8988T (cell line): ENCODE results near the gene AGPAT1.
"Not testable (repeated sequence)": the region's sequence is repeated elsewhere in the genome, so short reads cannot be mapped to it uniquely, and the experiment has no call there.

Experiments used
- DNase-seq: peaks from one replicate; pipeline ENCODE4 v3.0.0; 2011

AGPAT1 gene

DNA sequence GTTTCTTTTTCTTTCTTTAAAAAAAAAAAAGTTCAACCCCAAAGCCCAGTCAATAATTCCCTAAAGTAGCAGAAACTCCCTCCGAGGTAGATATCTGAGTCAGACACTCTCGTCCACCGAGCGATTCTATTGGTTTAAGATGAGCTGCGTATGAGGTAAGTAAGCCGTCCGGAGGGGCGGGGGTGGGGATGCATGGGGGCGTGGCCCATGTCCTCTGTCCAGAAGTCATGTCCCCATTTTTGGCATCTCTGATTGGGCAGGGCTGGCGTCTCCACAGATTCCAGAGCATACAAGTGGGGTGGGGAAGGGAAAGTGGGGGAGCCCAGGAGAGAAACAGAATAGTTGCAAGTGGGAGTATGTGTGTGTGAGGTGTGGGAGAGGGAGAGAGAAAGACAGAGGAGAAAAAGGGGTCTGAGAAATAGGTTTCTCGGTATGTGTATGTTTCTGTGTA, 9.8 kb upstream of the AGPAT1 start:
- not testable (repeated sequence) for DNase-seq

DNA sequence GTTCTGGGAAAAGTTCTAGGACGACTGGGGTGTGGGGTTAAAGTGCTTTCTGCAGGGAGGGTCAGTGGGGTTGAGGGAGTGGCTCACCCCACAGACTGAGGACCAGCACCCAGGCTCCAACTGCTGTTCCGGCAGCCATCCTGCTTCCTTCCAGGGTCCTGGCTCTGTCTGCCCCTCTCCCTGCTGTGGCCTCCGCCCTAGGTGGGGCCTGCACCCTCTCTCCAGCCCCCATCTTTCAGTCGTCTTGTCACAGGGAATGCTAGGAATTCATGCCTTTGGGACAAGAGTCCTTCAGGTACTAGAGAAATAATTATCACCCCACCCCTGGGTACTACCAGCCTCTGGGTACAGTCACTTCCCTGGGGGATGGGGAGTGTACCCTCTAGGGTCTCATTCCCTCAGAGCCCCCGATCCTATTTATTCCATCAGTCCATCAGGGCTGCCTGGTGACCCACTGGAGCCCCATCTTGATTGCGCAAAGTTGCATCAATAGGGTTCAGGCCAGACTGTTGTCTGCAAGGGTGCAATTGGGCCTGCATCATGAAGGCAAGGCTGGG, 8.3 kb upstream of the AGPAT1 start, which contains the start of gene AGER:
TSS of gene AGER (minus strand) at position 170 of the 557 bp plus-strand sequence. CDS start at position 139, 31 bp downstream.
- DNase-seq = no peak

DNA sequence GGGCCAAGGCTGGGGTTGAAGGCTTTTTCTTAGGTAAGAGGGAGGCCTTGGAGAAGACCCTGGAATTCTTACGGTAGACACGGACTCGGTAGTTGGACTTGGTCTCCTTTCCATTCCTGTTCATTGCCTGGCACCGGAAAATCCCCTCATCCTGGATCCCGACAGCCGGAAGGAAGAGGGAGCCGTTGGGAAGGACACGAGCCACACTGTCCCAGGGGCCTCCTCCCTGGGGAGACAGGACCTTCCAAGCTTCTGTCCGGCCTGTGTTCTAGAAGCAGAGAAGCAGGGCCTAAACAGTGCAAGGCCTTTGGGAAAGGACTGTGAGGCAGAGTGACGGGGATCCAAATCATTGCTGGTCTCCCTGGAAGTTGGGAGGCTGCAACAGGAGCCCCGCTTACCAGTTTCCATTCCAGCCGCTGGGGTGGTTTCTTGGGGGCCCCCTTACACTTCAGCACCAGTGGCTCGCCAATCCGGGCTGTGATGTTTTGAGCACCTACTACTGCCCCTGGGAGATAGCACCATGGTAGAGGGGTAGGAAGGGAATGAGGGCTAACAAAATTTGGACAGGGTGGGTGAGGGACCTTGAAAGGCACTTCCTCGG, 7.7 kb upstream of the AGPAT1 start:
- no peak for DNase-seq

DNA sequence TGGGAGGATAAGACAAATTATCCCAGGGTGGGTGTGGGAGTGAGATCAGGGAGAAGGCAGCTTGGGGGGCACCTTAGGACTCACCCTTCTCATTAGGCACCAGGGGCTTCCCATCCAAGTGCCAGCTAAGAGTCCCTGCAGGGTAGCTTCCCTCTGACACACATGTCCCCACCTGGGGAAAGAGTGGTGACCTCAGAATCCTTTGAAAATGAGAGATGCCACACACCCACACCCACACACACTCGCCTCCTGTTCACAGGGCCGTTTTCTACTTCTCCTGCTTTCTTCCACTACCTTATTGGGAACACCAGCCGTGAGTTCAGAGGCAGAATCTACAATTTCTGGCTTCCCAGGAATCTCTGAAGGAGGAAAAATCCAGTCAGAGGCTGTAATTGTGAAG, 7.1 kb upstream of the AGPAT1 start:
- no peak for DNase-seq

DNA sequence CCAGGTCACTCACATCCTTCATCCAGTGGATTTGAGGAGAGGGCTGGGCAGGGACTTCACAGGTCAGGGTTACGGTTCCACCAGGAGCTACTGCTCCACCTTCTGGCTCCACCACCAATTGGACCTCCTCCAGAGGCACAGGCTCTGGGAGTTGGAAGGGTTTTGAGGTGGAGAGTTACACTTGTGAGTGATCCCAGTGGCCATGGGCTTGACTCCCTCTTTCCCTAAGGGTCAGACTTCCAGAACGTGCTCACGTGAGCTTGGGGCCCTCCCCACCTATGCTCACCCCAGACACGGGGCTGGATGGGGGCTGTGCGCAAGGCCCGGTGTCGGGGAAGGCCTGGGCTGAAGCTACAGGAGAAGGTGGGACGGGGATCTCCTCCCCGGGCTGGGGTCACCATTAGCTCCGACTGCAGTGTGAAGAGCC, 6.7 kb upstream of the AGPAT1 start:
- no peak for DNase-seq

DNA sequence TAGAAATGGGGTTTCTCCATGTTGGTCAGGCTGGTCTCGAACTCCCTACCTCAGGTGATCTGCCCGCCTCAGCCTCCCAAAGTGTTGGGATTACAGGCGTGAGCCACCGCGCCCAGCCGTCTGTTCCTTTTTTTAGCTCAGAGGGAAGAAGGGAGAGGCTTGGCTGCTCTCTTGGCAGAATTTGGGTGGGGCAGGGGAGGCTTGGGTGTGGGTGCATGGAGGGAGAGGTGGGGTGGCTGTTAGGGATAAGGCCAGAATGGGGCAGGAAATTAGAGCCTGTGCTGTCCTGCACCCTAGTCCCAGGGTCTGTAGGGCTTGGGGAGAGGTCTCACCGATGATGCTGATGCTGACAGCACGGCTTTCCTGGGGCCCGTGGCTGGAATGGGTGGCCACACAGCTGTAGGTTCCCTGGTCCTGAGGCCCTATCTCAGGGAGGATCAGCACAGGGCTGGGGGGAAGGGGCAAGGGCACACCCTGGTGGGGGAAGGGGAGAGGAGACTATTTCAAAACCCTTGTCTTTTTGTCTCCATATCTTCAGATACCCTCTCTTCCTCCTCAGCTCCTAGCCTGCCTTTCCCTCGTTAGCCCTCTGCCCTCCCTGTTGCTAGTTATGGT, 6.1 kb upstream of the AGPAT1 start:
- no peak for DNase-seq

DNA sequence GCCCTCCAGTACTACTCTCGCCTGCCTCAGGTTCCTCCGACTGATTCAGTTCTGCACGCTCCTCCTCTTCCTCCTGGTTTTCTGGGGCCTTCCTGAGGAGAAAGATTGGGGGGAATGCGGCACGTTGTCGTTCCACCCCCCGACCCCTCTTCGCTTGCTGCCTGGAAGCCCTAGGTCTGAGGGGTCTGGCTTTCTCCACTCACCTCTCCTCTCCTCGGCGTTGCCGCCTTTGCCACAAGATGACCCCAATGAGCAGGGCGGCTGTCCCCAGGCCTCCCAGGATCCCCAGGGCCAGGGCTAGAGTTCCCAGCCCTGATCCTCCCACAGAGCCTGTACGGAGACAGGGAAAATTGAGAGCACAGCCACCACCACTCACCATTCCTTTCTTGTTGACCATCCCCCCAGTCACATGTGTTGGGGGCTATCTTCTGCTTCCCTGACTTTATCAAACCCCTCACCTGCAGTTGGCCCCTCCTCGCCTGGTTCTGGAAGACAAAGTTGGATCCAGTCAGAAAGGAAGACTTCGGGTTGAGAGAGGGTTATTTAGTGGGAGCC, 5.3 kb upstream of the AGPAT1 start:
- no peak for DNase-seq

DNA sequence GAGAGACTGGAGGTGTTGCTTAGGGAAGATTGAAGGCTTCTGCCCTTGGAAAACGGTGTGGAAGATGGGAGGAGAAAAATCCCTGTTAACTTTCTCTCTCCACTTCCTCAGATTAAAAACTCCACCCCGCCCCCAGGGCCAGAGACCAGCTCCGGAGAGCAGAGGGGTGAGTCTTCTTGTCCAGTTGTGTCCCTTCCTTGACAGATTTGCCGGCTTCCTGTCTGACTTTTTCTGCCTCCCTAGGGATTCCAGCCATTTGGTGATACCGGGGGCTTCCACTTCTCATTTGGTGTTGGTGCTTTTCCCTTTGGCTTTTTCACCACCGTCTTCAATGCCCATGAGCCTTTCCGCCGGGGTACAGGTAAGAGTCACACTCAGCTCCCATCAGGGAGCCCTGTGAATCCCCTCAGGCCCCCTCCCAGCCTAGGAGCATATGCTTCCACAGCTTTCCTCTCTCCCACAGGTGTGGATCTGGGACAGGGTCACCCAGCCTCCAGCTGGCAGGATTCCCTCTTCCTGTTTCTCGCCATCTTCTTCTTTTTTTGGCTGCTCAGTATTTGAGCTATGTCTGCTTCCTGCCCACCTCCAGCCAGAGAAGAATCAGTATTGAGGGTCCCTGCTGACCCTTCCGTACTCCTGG, 4.0 kb upstream of the AGPAT1 start:
- DNase-seq = no peak

DNA sequence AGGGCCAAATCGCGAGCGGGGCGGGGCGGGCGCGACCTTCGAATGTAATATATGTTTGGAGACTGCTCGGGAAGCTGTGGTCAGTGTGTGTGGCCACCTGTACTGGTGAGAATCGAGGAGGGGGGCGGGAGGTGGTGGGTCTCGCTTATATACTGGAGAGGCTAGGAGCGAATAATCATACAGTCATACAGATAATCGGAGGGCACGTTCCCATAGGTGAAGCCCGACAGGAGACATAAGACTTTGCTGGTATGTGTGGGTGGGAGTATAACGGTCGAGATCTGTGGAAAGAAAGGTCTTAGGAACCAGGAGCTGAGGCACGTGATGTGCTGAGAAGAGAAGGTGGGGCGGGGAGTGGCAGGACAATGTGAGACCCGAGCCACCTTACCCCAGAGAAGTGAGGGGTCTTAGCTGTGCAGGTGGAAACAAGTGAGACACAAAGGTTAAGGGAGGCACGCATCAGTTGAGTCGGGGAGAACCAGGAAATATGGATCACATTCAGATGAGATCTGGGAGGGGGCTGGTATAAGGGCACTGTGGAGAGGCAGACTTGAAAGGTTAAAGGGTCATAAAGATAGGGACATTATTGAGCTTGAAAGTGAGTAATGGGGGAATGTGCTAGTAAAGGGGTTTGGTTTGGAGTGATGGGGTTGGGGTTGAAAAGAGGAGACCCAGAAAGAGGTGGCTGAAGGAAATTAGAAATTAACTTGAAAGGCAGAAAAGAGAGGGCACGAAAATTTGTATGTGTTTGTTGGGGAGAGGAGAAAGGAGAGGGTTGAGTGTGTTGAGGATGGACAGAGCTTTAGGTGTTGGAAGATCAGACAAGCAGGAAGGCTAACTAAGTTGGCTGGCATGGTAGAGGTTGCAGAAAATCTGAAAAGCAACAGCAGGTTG, 2.9 kb upstream of the AGPAT1 start:
- no peak for DNase-seq

DNA sequence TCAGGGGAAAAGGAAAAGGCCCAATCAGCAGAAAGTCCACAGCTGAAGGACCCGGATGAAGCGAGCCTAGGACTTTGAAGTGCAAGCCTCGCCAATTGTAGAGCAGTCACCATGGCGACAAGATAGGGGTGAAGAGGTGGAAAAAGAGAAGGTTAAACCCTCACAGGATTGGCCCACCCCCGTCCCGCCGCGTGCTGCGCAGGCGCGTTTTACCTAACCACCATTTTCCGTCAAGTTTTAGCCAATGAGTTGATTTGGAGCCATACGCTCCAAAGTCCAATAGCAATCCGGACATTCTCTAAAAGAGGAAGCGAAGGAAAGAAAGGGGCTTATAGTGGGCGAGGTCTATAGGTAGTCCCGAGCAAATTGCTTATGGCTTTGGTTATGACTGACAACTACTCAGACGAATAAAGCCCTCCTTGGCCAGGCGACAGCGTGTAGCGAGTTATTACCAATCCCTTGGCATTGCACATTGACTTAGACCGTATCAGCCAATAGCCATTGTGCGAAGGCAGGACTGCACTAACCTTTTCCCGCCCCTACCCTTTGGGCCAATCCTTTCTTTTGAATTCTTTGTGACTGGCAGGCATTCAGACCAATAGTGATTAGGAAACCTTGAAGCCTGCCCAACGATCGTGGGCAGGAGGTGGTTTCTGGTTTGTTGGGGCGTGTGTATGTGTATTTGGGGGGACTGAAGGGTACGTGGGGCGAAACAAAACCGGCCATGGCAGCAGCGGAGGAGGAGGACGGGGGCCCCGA, 2.1 kb upstream of the AGPAT1 start, which contains the start of gene RNF5:
TSS of gene RNF5 (plus strand) at position 618 of the 759 bp plus-strand sequence. CDS start at position 725, 107 bp downstream.
- peak; percentile 92 for DNase-seq

DNA sequence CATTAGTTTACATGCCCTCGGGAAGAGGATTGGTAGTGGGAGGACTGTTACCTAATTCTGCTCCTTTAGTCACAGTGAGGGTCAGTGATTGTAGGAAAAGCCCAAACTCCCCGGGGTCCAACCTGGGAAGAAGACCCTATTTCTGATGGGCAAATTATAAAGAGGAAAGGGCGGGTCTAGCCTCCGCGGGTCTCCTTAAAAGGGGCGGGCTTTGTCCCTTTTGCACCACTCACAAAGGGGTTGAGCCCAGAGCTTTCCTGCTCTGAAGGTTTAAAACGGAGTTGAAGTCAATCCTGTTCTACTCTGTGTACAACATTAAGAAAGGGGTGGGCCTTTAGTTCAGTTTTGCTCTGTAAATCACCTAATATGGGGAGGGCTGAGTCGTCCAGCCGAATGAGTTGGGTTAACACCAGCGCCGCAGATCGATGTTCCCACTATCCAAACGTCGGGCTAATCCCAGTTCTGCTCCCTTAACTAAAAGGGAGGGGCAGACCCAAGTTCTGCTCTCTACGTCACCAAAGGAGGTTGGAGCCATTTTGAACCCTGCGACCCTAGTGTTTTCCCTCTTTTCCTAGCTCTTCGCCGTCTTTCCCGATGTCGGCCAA, 1.4 kb upstream of the AGPAT1 start:
- DNase-seq = no peak

DNA sequence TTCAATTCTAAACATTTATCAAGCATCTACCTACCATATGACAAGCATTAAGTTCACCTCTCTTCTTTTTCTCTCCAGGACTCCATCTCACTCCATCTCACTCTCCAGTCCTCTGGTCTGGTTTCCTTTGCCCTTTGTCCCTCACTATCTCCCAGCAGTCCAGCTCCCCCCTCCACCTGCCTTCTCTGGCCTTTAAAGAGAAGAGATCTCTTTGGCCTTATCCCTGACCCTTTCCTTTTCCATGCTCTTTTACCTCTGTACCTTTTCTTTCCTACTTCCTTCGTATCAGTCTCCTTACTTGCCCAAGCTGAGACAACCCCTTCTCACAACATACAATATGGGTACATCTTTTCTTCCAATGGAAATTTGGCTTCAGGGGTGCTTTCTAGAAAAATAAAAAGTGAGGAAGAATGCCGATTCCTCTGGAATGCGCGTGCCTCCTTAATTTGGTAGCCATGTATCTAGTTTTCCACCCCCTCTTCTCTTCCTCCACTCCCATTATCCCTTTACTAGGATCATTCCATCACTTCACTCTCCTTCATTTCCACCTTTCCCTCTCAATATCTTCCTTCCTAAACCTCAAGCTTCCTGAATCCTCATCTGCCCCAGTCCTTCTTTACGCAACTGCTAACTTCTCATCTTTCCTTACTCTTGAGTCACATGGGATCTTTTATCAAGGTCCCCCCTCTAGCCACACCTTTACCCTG, 745 bp upstream of the AGPAT1 start:
- no peak for DNase-seq

DNA sequence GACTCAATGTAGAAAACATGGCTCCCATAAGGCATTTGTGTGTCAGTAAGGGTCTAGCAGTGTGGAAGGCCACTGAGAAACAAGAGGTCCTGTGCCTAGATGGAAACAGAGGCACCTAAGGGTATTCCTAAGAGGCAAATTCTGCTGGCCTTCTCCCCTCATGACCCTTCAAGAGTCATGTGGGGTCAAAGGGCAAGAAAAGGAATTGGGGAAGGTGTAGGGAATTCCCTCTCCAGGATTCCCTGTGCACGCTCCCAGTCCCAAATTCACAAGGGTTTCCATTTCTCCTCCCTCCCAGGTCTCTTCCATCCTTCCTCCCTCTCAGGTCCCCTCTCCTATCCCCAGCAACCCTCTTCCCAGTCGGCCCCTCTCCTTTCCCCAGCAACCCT, 568 bp downstream of the AGPAT1 start:
- no peak for DNase-seq

DNA sequence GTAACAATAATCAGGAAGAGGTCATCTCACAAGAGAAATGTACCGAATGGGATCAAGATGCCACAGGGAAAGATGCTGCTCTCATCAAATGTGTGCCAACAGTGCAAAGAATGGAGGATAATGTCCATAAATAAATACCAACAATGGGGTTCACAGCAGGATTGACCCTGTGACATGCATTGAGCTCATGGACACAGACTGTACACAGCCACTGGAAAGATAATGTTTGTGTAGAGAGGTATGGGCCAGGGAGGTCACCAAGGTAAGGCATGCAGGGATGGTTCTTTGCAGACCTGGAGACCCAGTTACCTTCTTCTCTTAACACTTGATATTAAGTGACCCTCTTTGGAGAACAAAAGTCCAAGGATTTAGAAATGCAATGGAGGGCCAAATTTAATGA, 1.5 kb downstream of the AGPAT1 start:
- DNase-seq = no peak

DNA sequence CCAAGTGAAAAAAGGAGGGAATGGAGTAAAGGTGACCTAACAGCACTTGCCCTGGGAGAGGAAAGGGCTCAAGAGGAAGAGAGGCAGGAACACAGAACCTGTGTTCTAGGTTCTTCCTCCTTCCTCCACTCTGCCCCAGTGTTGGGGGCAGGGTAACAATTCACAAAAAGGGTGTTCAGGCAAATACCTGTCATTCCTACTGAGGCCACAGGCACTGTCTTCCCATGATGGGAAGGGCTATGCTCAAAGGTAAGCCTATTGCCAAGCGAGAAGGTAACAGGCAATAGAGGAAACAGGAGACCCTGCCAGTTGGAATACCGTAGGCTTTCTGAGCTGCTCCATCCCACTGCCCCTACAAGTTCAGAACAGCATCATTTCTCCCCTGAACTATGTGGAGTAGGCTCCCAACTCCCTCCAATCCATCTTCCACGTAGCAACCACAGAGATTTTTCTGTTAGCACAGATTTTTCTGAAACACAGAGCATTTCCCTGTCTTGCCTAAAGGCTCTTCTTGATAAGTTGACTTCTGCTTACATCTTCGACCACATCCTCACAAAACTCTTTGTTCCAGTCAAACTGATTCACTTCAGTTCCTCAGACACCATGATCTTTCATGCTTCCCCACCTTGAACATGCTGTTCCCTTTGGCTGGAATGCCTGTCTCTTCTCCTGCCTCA, 2.7 kb downstream of the AGPAT1 start:
- DNase-seq = no peak

DNA sequence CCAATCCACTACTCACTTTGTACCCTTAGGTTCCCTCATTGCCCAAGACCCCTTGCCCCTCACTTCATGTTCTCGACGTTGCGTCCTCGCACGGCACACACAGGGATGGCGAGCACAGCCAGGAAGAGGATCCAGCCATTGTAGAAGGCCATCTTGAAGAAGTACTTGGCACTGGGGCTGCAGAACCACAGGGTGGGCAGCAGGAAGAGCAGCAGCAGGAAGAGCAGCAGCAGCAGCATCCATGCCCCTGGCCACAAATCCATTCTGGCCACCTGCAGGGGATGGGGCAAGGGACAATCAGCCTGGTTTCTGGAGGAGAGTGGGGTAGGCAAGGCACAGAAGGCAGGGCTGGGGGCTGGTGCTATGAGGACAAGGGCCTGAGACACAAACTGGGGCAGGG, 4.7 kb downstream of the AGPAT1 start:
- DNase-seq = no peak

DNA sequence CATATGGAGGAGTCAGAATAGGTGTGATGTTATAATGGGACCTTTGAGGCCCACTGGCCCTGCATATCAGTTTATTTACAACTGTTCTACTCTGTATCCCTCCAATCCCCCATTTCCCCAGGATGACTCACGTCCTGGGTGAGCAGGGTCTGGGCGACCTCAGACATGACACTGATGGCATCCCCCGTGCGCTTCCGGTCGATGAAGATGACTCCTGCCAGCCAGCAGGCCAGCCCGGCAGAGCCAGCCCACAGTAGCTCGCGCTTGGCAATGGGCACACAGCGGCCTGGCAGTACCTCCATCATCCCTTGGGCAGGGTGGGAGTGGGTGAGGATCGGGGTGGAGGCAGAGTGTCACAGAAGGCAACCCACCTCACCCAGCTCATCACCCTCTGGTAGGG, 5.6 kb downstream of the AGPAT1 start:
- DNase-seq = no peak

DNA sequence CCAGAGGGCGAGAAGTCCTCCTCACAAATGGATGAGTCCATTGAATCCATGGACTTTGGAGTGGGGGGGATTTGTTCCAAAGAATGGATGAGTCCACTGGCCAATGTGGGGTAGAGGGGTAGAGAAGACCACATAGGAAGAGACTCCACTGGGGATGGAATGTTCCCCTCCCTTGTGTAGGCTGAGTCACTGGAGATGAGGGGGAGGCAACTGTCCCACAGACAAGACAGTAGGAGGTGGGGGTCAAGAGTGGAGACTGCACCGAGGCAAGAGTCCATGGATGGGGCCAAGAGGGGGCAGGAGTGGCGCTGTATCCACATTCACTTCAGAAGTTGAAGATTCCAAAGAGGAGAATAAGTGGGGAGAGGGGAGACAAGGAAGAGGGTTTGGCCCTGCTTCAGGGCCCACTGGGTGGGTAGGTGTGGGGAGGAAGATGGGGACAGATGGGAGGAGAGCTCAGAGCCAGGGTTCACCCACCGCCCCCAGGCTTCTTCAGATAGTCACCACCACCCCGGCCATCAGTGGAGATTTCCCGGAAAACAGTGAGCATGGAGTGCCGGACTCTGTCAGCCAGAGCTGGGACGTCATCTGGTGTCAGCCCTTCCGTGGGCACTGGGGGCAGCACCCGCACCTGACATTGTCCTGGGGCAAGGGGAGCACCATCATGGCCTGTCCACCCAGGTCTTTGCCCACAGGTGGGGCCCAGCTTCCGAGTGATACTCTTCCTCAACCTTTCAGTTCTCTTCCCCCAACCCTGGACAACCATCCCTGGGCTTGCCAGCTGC, 6.9 kb downstream of the AGPAT1 start:
- DNase-seq = no peak

DNA sequence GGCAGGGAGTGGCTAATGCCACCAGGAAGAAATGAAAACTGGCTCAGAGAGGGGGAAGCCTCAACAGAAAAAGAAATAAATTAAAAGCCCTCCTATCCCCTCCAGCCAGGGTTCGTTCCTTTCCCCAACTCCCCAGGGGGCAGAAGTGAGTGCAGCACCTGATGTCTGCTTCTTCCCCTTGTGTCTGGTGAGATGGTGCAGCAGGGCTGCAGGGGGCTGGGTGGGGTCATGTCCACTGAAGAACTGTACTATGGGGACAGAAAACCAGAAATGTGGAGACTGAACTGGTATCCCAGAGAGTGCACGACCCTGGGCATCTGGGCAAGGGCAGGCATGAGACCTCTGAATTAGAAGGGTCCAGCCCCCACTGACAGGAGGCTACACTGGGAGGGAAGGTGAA, 7.5 kb downstream of the AGPAT1 start:
- no peak for DNase-seq
